Stimulated activated CD4-positive, alpha-beta T cell treated with anti-CD3 and anti-CD28 coated beads, Interleukin-4, amount 100 ng/mL, for 24 hours (primary cell): ENCODE data around the gene TXNL1.
"Not testable (repeated sequence)": the region's sequence is repeated elsewhere in the genome, so short reads cannot be mapped to it uniquely, and the experiment has no call there.

Experiments
- DNase-seq: peaks from one replicate; pipeline ENCODE4 v3.0.0-alpha.2; 2020

TXNL1 gene

GRCh38 chr18:56638232-56639103 lies at the start of gene TXNL1:
Gene TXNL1, minus strand, starts transcription at chr18:56638592. Its CDS starts 152 bp downstream, at chr18:56638440.
- DNase-seq: peak; percentile 100

- no peak for DNase-seq
These were observed 45.9 kb upstream of the TXNL1 start for GRCh38 chr18:56684277-56684676.

- no peak for DNase-seq
These were observed 40.6 kb upstream of the TXNL1 start for GRCh38 chr18:56678836-56679565.

- DNase-seq: no peak
These were observed 38.2 kb upstream of the TXNL1 start for GRCh38 chr18:56676639-56677038.

- DNase-seq: no peak
These were observed 34.6 kb upstream of the TXNL1 start for GRCh38 chr18:56672981-56673380.

GRCh38 chr18:56672391-56672790 lies 34.0 kb upstream of the TXNL1 start:
- DNase-seq: no peak

GRCh38 chr18:56662902-56663301 lies 24.5 kb upstream of the TXNL1 start:
- DNase-seq: no peak

GRCh38 chr18:56662502-56662901 lies 24.1 kb upstream of the TXNL1 start:
- DNase-seq: no peak

GRCh38 chr18:56662063-56662408 lies 23.6 kb upstream of the TXNL1 start:
- no peak for DNase-seq

GRCh38 chr18:56661360-56662062 lies 23.1 kb upstream of the TXNL1 start:
- no peak for DNase-seq

GRCh38 chr18:56660655-56661054 lies 22.3 kb upstream of the TXNL1 start:
- no peak for DNase-seq

- no peak for DNase-seq
These were observed 20.7 kb upstream of the TXNL1 start for GRCh38 chr18:56659111-56659510.

- DNase-seq: no peak
These were observed 19.9 kb upstream of the TXNL1 start for GRCh38 chr18:56658261-56658660.

GRCh38 chr18:56654280-56654679 lies 15.9 kb upstream of the TXNL1 start:
- not testable (repeated sequence) for DNase-seq

GRCh38 chr18:56652802-56653201 lies 14.4 kb upstream of the TXNL1 start:
- DNase-seq: no peak

- DNase-seq: no peak
These were observed 13.3 kb upstream of the TXNL1 start for GRCh38 chr18:56651771-56652092.

GRCh38 chr18:56650944-56651770 lies 12.8 kb upstream of the TXNL1 start, which contains the start of gene WDR7:
Gene WDR7, plus strand, starts transcription at chr18:56651359. Its CDS starts 21,157 bp downstream, at chr18:56672516.
- peak; percentile 98 for DNase-seq

GRCh38 chr18:56649996-56650395 lies 11.6 kb upstream of the TXNL1 start:
- DNase-seq: no peak

GRCh38 chr18:56647951-56648893 lies 9.8 kb upstream of the TXNL1 start:
- DNase-seq: no peak

GRCh38 chr18:56647071-56647470 lies 8.7 kb upstream of the TXNL1 start:
- no peak for DNase-seq

GRCh38 chr18:56645415-56646016 lies 7.1 kb upstream of the TXNL1 start:
- DNase-seq: no peak
